ENCODE results near the gene CASP7. TPM values are rescaled to one million over a fixed set of nuclear protein-coding genes. Genes with fewer than 3 reads are reported as not detected.

The CASP7 gene
- 15.6 and 16.3 TPM in 2 replicates for total RNA-seq

DNA sequence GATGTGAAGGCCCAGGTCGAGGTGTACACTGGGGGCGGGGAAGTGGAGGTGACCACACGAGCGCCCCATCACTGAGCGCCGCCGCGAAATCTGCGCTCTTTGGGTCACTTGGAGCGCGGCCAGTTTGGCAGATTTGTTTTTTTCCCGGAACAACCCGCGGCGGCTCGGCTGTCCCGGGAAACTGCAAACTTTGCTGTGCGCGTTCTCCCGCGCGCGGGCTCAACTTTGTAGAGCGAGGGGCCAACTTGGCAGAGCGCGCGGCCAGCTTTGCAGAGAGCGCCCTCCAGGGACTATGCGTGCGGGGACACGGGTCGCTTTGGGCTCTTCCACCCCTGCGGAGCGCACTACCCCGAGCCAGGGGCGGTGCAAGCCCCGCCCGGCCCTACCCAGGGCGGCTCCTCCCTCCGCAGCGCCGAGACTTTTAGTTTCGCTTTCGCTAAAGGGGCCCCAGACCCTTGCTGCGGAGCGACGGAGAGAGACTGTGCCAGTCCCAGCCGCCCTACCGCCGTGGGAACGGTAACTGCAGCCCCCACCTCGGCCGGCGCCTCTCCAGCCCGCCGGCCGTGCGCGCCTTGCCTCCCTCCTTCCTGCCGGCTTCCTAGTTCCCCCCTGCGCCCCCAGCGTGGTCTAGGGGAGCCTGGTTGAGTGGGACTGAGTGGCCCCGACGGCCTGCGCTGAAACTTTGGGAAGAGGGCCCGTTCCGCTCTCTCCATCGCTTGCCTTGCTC, at the start of gene CASP7:
Gene CASP7 (plus strand): TSS at position 450 of the 727 bp plus-strand sequence. CDS start 17,582 bp downstream, outside the sequence.
- H3K4me3 Mint-ChIP-seq = peak within 1 kb of the TSS; percentile 89
- H3K4me1 Mint-ChIP-seq = peaks cover 40% of the 10 kb centered on the region
- intact Hi-C loops (cut with micrococcal nuclease) = loop anchor here (1.0 to 5.0 kb wide), 5 partner anchors 27 to 863 kb away; partner anchors contain the start of genes CCDC186, DCLRE1A and NHLRC2

GRCh38 chr10:113630929-113631533, 48.7 kb upstream of the CASP7 start:
- Mint-ChIP-seq H3K36me3 (ENCODE audit: low read depth) (no peaks in the 10 kb centered on the region), H3K4me3 (no peak overlapping the region), H3K27me3 (peaks cover 9% of the 10 kb centered on the region), H3K27ac (no peak overlapping the region), H3K4me1 (no peaks in the 10 kb centered on the region), H3K9me3 (peaks cover 4% of the 10 kb centered on the region)
- no peak for DNase-seq
- intact Hi-C loops (cut with micrococcal nuclease) = no loop called here

More for the DNA sequence above, at the start of gene CASP7:
- Mint-ChIP-seq H3K27ac (peak within 1 kb of the TSS; percentile 89), H3K36me3 (ENCODE audit: low read depth) (peaks cover 21% of the 10 kb centered on the region), H3K9me3 (peaks cover 12% of the 10 kb centered on the region), H3K27me3 (peaks cover 3% of the 10 kb centered on the region)
- DNase-seq = peak; percentile 96

DNA sequence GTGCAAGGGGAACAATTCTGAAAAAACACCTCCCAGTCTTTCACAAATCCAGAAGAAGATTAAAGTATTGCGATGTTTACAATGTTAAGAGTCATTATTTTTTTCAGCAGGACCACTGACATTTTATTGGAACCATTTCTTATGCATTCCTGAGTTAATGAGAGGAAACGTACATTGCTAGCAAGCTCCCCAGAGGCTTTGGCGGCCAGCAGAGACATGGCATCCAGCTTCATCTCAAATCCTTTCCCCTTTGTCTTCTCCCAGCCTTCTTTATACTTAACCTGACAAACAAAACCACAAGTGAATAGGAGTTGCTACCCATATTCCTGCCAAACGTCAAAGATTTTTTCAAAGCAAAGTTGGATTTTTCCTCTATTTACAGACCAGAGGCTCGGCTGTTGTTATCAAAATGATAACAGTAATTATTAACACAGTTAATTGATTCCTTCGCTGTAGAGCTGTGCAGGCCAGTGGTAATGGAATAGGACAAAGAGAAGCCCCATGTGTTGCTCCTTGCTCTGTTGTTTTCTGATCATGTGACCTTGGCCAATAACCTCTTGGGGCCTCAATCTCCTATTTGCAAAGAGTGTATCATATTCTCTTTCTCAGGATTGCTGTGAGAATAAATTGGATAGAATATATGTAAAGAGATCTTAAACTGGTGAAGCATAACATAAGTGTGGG, 47.9 kb upstream of the CASP7 start:
- H3K27ac Mint-ChIP-seq = no peak overlapping the region
- no peaks in the 10 kb centered on the region for H3K4me1 Mint-ChIP-seq
- H3K9me3 Mint-ChIP-seq = peaks cover 4% of the 10 kb centered on the region
- no peak for DNase-seq
- intact Hi-C loops (cut with micrococcal nuclease) = no loop called here
- no peaks in the 10 kb centered on the region for H3K36me3 Mint-ChIP-seq (ENCODE audit: low read depth)
- H3K4me3 Mint-ChIP-seq = no peak overlapping the region
- H3K27me3 Mint-ChIP-seq = peaks cover 7% of the 10 kb centered on the region

- H3K36me3 Mint-ChIP-seq (ENCODE audit: low read depth) = no peaks in the 10 kb centered on the region
- H3K4me1 Mint-ChIP-seq = no peaks in the 10 kb centered on the region
- no peak for DNase-seq
- no peak overlapping the region for H3K27ac Mint-ChIP-seq
- H3K27me3 Mint-ChIP-seq = peaks cover 15% of the 10 kb centered on the region
- H3K9me3 Mint-ChIP-seq = no peaks in the 10 kb centered on the region
- no peak overlapping the region for H3K4me3 Mint-ChIP-seq
- intact Hi-C loops (cut with micrococcal nuclease) = no loop called here
Measured at GRCh38 chr10:113639966-113640365, 39.7 kb upstream of the CASP7 start.

DNA sequence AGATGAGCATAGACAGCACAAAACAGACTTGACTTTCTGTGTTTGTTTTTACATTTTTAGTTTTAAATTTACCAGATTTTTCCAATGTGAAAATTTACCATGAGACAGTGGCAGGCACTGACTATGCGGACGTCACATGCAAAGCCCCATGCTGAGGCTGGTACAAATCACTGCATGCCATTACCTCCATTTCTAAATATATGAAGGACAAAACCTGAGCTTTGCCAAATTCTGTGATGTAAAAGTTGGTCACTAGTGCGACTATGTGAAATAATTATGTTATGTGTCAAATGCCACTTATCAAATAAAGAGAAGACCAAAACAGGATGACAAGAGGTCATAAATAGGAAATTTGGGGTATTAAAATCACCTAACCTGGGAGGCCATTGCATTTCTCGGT, 38.0 kb upstream of the CASP7 start:
- Mint-ChIP-seq H3K27ac (no peak overlapping the region), H3K4me3 (no peak overlapping the region), H3K27me3 (peaks cover 19% of the 10 kb centered on the region), H3K36me3 (ENCODE audit: low read depth) (no peaks in the 10 kb centered on the region), H3K4me1 (no peaks in the 10 kb centered on the region), H3K9me3 (no peaks in the 10 kb centered on the region)
- DNase-seq = no peak
- intact Hi-C loops (cut with micrococcal nuclease) = no loop called here

DNA sequence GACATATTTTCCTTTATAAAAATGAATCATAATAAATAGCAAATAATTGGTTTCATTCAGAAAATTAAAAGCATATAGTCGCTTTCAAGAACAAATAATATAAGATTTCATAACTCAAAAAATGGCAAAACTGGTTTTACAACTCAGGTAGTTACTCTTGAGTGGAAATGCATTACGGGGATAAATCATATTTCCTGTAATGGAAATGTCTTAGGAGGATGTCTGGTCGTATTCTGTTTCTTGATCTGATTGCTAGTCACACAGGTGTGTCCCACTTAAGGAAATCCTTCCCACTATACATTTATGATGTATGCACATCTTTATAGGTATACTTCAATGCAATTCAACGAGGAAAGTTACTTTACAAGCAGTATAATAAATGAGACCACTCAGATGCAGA, 36.5 kb upstream of the CASP7 start:
- DNase-seq = no peak
- Mint-ChIP-seq H3K36me3 (ENCODE audit: low read depth) (no peaks in the 10 kb centered on the region), H3K4me1 (no peaks in the 10 kb centered on the region), H3K27me3 (peaks cover 23% of the 10 kb centered on the region), H3K4me3 (no peak overlapping the region), H3K27ac (no peak overlapping the region), H3K9me3 (no peaks in the 10 kb centered on the region)
- intact Hi-C loops (cut with micrococcal nuclease) = no loop called here

DNA sequence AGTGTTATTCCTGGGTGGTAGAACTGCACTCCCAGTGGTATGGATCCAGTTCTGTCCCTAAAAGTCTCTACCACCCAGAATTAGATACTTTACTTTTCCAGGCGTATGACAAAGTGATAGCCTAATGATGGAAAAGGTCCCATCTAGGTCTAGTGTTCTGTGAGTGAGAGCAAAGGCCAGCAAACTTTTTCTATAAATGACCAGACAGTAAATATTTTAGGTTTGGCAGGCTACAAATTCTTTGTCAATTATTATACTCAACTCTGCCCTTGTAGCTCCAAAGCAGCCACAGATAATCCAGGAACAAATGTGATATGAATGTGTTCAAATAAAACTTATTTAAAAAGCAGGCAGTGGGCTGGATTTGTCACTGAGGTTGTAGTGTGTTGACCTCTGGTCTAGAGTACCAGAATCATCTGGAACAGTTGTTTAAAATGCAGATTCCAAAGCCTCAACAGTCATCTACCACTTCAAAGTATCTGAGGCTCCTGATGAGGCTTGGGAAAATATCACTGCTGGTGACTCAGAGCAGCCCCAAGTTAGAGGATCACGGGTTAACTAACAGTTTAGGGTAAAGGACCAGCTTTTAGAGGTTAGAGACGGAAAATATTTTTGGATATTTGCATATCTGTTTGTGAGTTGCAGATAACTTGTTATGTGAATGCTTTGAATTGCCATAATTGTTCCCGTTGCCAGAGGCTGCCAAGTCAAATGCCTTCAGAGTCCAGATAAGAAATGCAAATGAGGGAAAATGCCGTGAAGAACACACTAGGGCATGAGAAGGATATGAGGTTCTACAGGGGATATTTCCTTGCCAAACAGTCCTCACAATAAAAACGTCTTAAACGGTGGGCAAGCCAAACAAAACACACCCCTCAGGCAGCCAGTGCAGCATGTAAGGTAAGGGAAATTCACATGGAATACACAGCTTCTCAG, 35.3 kb upstream of the CASP7 start:
- DNase-seq = no peak
- intact Hi-C loops (cut with micrococcal nuclease) = no loop called here
- Mint-ChIP-seq H3K27me3 (peaks cover 22% of the 10 kb centered on the region), H3K9me3 (no peaks in the 10 kb centered on the region), H3K36me3 (ENCODE audit: low read depth) (no peaks in the 10 kb centered on the region), H3K4me1 (no peaks in the 10 kb centered on the region), H3K27ac (no peak overlapping the region), H3K4me3 (no peak overlapping the region)

- H3K4me3 Mint-ChIP-seq = no peak overlapping the region
- intact Hi-C loops (cut with micrococcal nuclease) = no loop called here
- no peaks in the 10 kb centered on the region for H3K36me3 Mint-ChIP-seq (ENCODE audit: low read depth)
- H3K9me3 Mint-ChIP-seq = no peaks in the 10 kb centered on the region
- no peaks in the 10 kb centered on the region for H3K4me1 Mint-ChIP-seq
- no peak for DNase-seq
- peaks cover 16% of the 10 kb centered on the region for H3K27me3 Mint-ChIP-seq
- H3K27ac Mint-ChIP-seq = no peak overlapping the region
Measured at GRCh38 chr10:113646336-113647201, 33.1 kb upstream of the CASP7 start.

GRCh38 chr10:113647812-113648211, 31.9 kb upstream of the CASP7 start:
- H3K4me1 Mint-ChIP-seq = no peaks in the 10 kb centered on the region
- peaks cover 13% of the 10 kb centered on the region for H3K27me3 Mint-ChIP-seq
- no peaks in the 10 kb centered on the region for H3K36me3 Mint-ChIP-seq (ENCODE audit: low read depth)
- no peak overlapping the region for H3K4me3 Mint-ChIP-seq
- H3K9me3 Mint-ChIP-seq = no peaks in the 10 kb centered on the region
- intact Hi-C loops (cut with micrococcal nuclease) = no loop called here
- no peak overlapping the region for H3K27ac Mint-ChIP-seq
- DNase-seq = no peak

DNA sequence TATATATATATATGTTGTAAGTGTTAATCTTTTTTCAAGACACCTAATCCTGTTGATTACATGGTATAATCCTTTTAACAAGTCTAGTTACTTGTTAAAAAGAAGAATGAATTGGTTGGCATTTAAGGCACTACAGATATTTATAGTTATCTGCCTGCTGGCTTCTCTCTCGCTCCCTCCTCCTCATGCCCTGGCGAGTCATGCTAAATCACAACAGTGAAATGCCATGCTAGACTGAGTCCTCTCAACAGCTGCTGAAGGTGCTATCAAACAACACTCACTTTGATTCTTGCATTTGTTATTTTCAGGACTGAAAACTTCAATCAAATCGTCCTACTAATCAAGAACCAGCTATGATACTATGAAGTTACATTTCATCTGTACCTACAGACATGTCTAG, 31.2 kb upstream of the CASP7 start:
- Mint-ChIP-seq H3K4me1 (no peaks in the 10 kb centered on the region), H3K4me3 (no peak overlapping the region), H3K36me3 (ENCODE audit: low read depth) (no peaks in the 10 kb centered on the region), H3K9me3 (no peaks in the 10 kb centered on the region), H3K27me3 (peaks cover 12% of the 10 kb centered on the region), H3K27ac (no peak overlapping the region)
- DNase-seq = no peak
- intact Hi-C loops (cut with micrococcal nuclease) = no loop called here

DNA sequence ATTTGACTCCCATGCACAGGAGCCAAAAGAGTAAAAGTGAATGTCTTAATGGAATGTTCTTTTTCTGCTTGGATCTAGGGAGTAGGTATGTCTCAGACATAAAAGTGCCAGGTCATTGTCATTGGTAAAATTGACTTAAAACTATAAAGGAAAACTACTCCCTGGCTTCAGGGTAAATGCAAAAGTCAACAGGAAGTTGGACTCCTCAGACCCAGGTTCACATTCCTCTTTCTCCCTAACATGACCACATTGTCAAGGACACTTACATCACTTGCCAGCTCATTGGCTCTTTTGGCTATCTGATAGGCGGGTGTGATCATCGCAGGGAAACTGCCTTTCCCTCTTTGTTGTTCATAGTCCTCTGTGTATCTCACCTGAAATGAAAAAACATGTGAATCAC, 29.5 kb upstream of the CASP7 start:
- H3K36me3 Mint-ChIP-seq (ENCODE audit: low read depth) = no peaks in the 10 kb centered on the region
- no peak for DNase-seq
- H3K27ac Mint-ChIP-seq = no peak overlapping the region
- peaks cover 23% of the 10 kb centered on the region for H3K27me3 Mint-ChIP-seq
- no peaks in the 10 kb centered on the region for H3K9me3 Mint-ChIP-seq
- H3K4me3 Mint-ChIP-seq = no peak overlapping the region
- H3K4me1 Mint-ChIP-seq = no peaks in the 10 kb centered on the region
- intact Hi-C loops (cut with micrococcal nuclease) = no loop called here

- peaks cover 26% of the 10 kb centered on the region for H3K27me3 Mint-ChIP-seq
- no peaks in the 10 kb centered on the region for H3K4me1 Mint-ChIP-seq
- intact Hi-C loops (cut with micrococcal nuclease) = no loop called here
- DNase-seq = no peak
- H3K9me3 Mint-ChIP-seq = no peaks in the 10 kb centered on the region
- no peak overlapping the region for H3K27ac Mint-ChIP-seq
- no peak overlapping the region for H3K4me3 Mint-ChIP-seq
- no peaks in the 10 kb centered on the region for H3K36me3 Mint-ChIP-seq (ENCODE audit: low read depth)
Measured at GRCh38 chr10:113651021-113651420, 28.7 kb upstream of the CASP7 start.

GRCh38 chr10:113651898-113652297, 27.8 kb upstream of the CASP7 start:
- Mint-ChIP-seq H3K27ac (no peak overlapping the region), H3K4me1 (no peaks in the 10 kb centered on the region), H3K36me3 (ENCODE audit: low read depth) (no peaks in the 10 kb centered on the region), H3K4me3 (no peak overlapping the region), H3K9me3 (no peaks in the 10 kb centered on the region), H3K27me3 (peaks cover 28% of the 10 kb centered on the region)
- no peak for DNase-seq
- intact Hi-C loops (cut with micrococcal nuclease) = no loop called here

Measured in activated CD4-positive, alpha-beta T cell treated with anti-CD3 and anti-CD28 coated beads, Interleukin-2, amount 10 ng/mL, durations not matched to agents 24 days and 14 days (primary cell).